ENCODE results near the gene RABEPK.

DNA sequence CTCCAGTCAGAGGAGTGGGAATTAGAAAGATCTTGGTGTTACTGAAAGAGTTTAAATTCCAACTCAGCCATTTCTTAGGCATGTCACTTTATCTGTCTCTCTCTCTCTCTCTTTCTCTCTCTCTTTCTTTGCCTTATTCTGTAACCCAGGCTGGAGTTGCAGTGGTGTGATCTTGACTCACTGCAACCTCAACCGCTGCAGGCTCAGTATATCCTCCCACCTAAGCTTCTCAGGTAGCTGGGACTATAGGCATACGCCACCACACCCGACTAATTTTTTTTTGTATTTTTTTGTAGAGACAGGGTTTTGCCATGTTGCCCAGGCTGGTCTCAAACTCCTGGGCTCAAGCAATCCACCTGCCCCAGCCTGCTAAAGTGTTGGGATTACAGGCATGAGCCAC, 18.3 kb downstream of the RABEPK start:
- TF ChIP-seq POLR2A (IDR thresholded peaks at IDR 0.05; ENCODE audit: low read depth, low read length) (no peak), POLR2AphosphoS5 (IDR thresholded peaks at IDR 0.05; ENCODE audit: low read depth, low read length) (no peak), TAF1 (IDR thresholded peaks at IDR 0.05; ENCODE audit: borderline replicate concordance, low read depth, low read length) (no peak)

Data from GM12892 (cell line).